SK-N-SH treated with all-trans-retinoic acid at 6 μM for 48 hours (cell line): ENCODE data around the gene KLF9.

Source experiments
- ATAC-seq: fragments of 200-7000 bp; cut with Tn5 transposase; 3 replicates; pipeline ENCODE4 v1.9.1; 2020; ENCODE audit warnings: mild to moderate bottlenecking, moderate library complexity
- ARNTL ChIP-seq: fragments of 450-650 bp; formaldehyde crosslinking; IDR thresholded peaks from 2 replicates; pipeline ENCODE4 v1.5.0; 2020; ENCODE audit warnings: low read depth, mild to moderate bottlenecking, moderate library complexity, borderline replicate concordance
- BACH2 ChIP-seq: fragments of 250-450 bp; sonication (Bioruptor Pico); IDR thresholded peaks from 2 replicates; pipeline ENCODE4 v1.9.0; 2021; ENCODE audit warnings: mild to moderate bottlenecking, borderline replicate concordance
- CSDC2 ChIP-seq: fragments of 250-450 bp; sonication (Bioruptor Pico); IDR thresholded peaks from 2 replicates; pipeline ENCODE4 v1.5.0; 2020; ENCODE audit warnings: mild to moderate bottlenecking, moderate library complexity
- GLIS3 ChIP-seq: fragments of 250-450 bp; sonication (Bioruptor Pico); IDR thresholded peaks from 2 replicates; pipeline ENCODE4 v1.5.0; 2020; ENCODE audit warnings: mild to moderate bottlenecking, moderate library complexity
- ISL1 ChIP-seq: fragments of 250-450 bp; sonication (Bioruptor Pico); IDR thresholded peaks from 2 replicates; pipeline ENCODE4 v2.1.2; 2022; ENCODE audit warnings: mild to moderate bottlenecking, moderate library complexity
- PPARA ChIP-seq: fragments of 250-450 bp; sonication (Bioruptor Pico); IDR thresholded peaks from 2 replicates; pipeline ENCODE4 v1.5.0; 2020; ENCODE audit warnings: mild to moderate bottlenecking, borderline replicate concordance
- RARB ChIP-seq: fragments of 250-450 bp; sonication (Bioruptor Pico); IDR thresholded peaks from 2 replicates; pipeline ENCODE4 v1.8.0; 2021; ENCODE audit warnings: mild to moderate bottlenecking, moderate library complexity
- SNAI2 ChIP-seq: fragments of 250-450 bp; sonication (Bioruptor Pico); IDR thresholded peaks from 2 replicates; pipeline ENCODE4 v1.5.0; 2020; ENCODE audit warnings: mild to moderate bottlenecking, moderate library complexity
- TOX ChIP-seq: fragments of 250-450 bp; sonication (Bioruptor Pico); IDR thresholded peaks from 2 replicates; pipeline ENCODE4 v1.8.0; 2021; ENCODE audit warnings: mild to moderate bottlenecking, moderate library complexity, borderline replicate concordance
- ZC3H10 ChIP-seq: fragments of 250-450 bp; sonication (Bioruptor Pico); IDR thresholded peaks from 2 replicates; pipeline ENCODE4 v1.5.1; 2021; ENCODE audit warnings: mild to moderate bottlenecking, moderate library complexity
- ZFP3 ChIP-seq: fragments of 250-450 bp; sonication (Bioruptor Pico); IDR thresholded peaks from 2 replicates; pipeline ENCODE4 v1.5.0; 2020; ENCODE audit warnings: mild to moderate bottlenecking, moderate library complexity
- ZFP30 ChIP-seq: fragments of 450-650 bp; formaldehyde crosslinking; IDR thresholded peaks from 2 replicates; pipeline ENCODE4 v1.5.0; 2022; ENCODE audit warnings: mild to moderate bottlenecking, moderate library complexity
- ZNF565 ChIP-seq: fragments of 450-650 bp; formaldehyde crosslinking; conservative IDR thresholded peaks from 2 replicates; pipeline ENCODE4 v1.5.0; 2020; ENCODE audit warnings: low read depth, mild to moderate bottlenecking, moderate library complexity
- ZNF8 ChIP-seq: fragments of 450-650 bp; formaldehyde crosslinking; IDR thresholded peaks from 2 replicates; pipeline ENCODE4 v1.5.0; 2020; ENCODE audit warnings: mild to moderate bottlenecking, moderate library complexity
- TF ChIP-seq, protein P1 (sequence below): fragments of 250-450 bp; sonication (Bioruptor Pico); IDR thresholded peaks from 2 replicates; pipeline ENCODE4 v1.8.0; 2020; ENCODE audit warnings: mild to moderate bottlenecking, moderate library complexity, borderline replicate concordance
- TF ChIP-seq, protein P2 (sequence below): fragments of 250-450 bp; sonication (Bioruptor Pico); IDR thresholded peaks from 2 replicates; pipeline ENCODE4 v1.5.1; 2020; ENCODE audit warnings: low read depth, mild to moderate bottlenecking, moderate library complexity
- TF ChIP-seq, protein P3 (sequence below): fragments of 250-450 bp; sonication (Bioruptor Pico); IDR thresholded peaks from 2 replicates; pipeline ENCODE4 v1.8.0; 2021; ENCODE audit warnings: low read depth, mild to moderate bottlenecking, moderate library complexity, borderline replicate concordance
- TF ChIP-seq, protein P4 (sequence below): fragments of 250-450 bp; sonication (Bioruptor Pico); IDR thresholded peaks from 2 replicates; pipeline ENCODE4 v1.5.0; 2020; ENCODE audit warnings: mild to moderate bottlenecking, moderate library complexity
- TF ChIP-seq, protein P5 (sequence below): fragments of 250-450 bp; sonication (Bioruptor Pico); IDR thresholded peaks from 2 replicates; pipeline ENCODE4 v1.5.1; 2021; ENCODE audit warnings: mild to moderate bottlenecking, moderate library complexity

The KLF9 gene

DNA sequence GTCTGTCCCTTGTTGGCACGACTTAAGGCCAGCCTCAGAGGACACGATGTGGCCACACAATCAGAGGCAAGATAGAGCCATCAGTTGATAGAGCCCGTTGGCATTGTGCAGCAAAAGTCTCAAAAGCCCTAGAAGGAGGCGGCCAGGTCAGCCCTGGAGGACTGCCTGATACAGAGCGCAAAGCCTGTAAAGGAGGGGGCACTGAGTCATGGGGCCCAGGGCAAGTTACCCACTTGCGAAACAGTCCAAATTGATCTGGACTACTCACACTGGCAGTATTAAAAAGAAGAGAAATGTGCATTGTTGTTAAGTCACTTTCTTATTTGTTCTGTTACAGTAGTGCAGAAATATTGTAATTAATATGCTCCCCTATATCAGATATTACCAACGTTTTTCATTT, 51.5 kb downstream of the KLF9 start:
- no peak for ATAC-seq
- TF ChIP-seq, protein P1, sequence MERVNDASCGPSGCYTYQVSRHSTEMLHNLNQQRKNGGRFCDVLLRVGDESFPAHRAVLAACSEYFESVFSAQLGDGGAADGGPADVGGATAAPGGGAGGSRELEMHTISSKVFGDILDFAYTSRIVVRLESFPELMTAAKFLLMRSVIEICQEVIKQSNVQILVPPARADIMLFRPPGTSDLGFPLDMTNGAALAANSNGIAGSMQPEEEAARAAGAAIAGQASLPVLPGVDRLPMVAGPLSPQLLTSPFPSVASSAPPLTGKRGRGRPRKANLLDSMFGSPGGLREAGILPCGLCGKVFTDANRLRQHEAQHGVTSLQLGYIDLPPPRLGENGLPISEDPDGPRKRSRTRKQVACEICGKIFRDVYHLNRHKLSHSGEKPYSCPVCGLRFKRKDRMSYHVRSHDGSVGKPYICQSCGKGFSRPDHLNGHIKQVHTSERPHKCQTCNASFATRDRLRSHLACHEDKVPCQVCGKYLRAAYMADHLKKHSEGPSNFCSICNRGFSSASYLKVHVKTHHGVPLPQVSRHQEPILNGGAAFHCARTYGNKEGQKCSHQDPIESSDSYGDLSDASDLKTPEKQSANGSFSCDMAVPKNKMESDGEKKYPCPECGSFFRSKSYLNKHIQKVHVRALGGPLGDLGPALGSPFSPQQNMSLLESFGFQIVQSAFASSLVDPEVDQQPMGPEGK: no peak
- TF ChIP-seq ISL1 (CRISPR knock-in tag) (no peak), GLIS3 (CRISPR knock-in tag) (no peak), SNAI2 (CRISPR knock-in tag) (no peak), RARB (CRISPR knock-in tag) (no peak)
- TF ChIP-seq, protein P2, sequence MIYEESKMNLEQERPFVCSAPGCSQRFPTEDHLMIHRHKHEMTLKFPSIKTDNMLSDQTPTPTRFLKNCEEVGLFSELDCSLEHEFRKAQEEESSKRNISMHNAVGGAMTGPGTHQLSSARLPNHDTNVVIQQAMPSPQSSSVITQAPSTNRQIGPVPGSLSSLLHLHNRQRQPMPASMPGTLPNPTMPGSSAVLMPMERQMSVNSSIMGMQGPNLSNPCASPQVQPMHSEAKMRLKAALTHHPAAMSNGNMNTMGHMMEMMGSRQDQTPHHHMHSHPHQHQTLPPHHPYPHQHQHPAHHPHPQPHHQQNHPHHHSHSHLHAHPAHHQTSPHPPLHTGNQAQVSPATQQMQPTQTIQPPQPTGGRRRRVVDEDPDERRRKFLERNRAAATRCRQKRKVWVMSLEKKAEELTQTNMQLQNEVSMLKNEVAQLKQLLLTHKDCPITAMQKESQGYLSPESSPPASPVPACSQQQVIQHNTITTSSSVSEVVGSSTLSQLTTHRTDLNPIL: no peak

DNA sequence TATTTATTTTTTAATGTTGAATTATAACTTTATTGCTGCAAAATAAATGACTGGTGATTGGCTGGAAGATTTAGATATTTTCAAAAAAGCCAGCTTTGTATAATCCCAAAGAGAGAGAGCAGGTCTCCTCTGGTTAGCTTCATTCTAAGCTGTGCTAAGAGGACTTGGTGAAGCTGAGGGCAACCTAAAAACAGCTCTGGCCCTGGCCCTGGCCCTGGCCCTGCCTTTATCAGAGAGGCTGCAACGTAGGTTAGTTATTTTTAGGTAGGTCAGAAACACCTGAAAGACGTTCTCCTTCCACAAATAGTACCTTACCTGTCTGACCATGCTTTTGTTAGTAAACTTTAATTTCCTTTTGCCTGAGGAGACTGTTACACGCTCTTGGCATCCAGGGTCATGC, 58.7 kb downstream of the KLF9 start:
- ATAC-seq: no peak
- TF ChIP-seq BACH2 (CRISPR knock-in tag) (no peak), ZFP30 (no peak), RARB (CRISPR knock-in tag) (no peak), ARNTL (CRISPR knock-in tag) (no peak), PPARA (CRISPR knock-in tag) (no peak), ZC3H10 (CRISPR knock-in tag) (no peak)
- TF ChIP-seq, protein P1: no peak

DNA sequence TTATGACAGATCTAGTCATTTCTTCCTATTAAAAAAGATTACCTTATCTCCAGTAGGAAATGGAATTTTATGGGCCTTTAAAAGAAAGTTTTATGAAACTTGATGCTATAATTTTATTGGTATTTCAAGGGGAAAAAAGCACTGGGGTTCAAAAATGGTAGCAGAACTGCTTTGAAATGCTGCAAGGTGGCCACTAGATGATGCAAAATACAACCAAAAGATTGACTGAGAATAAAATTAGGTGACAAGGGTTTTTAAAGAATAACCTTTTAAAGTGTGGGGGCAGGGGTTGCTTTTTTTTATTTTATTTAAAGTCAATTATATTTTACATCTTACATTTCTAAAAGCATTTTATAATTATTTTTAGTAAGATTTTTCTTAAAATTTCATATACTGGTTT, 61.7 kb downstream of the KLF9 start:
- ATAC-seq: no peak
- no peak for TF ChIP-seq ZNF565 (CRISPR knock-in tag)
- TF ChIP-seq BACH2 (CRISPR knock-in tag): no peak
- TF ChIP-seq GLIS3 (CRISPR knock-in tag): no peak
- no peak for TF ChIP-seq ZC3H10 (CRISPR knock-in tag)
- TF ChIP-seq, protein P3, sequence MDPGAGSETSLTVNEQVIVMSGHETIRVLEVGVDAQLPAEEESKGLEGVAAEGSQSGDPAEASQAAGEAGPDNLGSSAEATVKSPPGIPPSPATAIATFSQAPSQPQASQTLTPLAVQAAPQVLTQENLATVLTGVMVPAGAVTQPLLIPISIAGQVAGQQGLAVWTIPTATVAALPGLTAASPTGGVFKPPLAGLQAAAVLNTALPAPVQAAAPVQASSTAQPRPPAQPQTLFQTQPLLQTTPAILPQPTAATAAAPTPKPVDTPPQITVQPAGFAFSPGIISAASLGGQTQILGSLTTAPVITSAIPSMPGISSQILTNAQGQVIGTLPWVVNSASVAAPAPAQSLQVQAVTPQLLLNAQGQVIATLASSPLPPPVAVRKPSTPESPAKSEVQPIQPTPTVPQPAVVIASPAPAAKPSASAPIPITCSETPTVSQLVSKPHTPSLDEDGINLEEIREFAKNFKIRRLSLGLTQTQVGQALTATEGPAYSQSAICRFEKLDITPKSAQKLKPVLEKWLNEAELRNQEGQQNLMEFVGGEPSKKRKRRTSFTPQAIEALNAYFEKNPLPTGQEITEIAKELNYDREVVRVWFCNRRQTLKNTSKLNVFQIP (CRISPR knock-in tag): no peak
- TF ChIP-seq ZNF8 (CRISPR knock-in tag): no peak
- no peak for TF ChIP-seq PPARA (CRISPR knock-in tag)

DNA sequence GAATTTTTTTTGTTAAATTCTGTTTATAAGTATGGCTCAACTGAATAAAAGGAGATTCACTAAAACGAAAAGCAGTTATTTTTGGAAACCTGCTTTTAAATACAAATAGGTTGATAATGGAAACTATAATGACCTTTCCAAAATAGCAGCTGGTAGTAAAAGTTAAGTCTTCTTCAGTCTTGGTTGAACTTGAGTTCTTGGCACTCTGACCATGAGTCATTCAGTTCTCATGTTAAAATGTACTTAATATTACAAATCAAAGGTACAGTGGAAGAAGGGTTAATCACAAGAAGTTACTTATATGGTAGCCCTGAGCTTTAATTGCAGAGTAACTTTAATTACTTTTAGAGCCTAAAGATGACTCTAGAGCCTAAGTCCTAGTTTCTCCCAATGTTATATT, 62.1 kb downstream of the KLF9 start:
- no peak for ATAC-seq
- no peak for TF ChIP-seq GLIS3 (CRISPR knock-in tag)
- TF ChIP-seq, protein P2: no peak
- TF ChIP-seq ZFP3: no peak
- TF ChIP-seq, protein P4, sequence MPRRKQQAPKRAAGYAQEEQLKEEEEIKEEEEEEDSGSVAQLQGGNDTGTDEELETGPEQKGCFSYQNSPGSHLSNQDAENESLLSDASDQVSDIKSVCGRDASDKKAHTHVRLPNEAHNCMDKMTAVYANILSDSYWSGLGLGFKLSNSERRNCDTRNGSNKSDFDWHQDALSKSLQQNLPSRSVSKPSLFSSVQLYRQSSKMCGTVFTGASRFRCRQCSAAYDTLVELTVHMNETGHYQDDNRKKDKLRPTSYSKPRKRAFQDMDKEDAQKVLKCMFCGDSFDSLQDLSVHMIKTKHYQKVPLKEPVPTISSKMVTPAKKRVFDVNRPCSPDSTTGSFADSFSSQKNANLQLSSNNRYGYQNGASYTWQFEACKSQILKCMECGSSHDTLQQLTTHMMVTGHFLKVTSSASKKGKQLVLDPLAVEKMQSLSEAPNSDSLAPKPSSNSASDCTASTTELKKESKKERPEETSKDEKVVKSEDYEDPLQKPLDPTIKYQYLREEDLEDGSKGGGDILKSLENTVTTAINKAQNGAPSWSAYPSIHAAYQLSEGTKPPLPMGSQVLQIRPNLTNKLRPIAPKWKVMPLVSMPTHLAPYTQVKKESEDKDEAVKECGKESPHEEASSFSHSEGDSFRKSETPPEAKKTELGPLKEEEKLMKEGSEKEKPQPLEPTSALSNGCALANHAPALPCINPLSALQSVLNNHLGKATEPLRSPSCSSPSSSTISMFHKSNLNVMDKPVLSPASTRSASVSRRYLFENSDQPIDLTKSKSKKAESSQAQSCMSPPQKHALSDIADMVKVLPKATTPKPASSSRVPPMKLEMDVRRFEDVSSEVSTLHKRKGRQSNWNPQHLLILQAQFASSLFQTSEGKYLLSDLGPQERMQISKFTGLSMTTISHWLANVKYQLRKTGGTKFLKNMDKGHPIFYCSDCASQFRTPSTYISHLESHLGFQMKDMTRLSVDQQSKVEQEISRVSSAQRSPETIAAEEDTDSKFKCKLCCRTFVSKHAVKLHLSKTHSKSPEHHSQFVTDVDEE (CRISPR knock-in tag): no peak
- no peak for TF ChIP-seq RARB (CRISPR knock-in tag)
- no peak for TF ChIP-seq ZC3H10 (CRISPR knock-in tag)
- no peak for TF ChIP-seq ZNF565 (CRISPR knock-in tag)
- TF ChIP-seq, protein P5, sequence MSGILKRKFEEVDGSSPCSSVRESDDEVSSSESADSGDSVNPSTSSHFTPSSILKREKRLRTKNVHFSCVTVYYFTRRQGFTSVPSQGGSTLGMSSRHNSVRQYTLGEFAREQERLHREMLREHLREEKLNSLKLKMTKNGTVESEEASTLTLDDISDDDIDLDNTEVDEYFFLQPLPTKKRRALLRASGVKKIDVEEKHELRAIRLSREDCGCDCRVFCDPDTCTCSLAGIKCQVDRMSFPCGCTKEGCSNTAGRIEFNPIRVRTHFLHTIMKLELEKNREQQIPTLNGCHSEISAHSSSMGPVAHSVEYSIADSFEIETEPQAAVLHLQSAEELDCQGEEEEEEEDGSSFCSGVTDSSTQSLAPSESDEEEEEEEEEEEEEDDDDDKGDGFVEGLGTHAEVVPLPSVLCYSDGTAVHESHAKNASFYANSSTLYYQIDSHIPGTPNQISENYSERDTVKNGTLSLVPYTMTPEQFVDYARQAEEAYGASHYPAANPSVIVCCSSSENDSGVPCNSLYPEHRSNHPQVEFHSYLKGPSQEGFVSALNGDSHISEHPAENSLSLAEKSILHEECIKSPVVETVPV: no peak
- TF ChIP-seq TOX (CRISPR knock-in tag): no peak
- TF ChIP-seq, protein P3 (CRISPR knock-in tag): no peak
- no peak for TF ChIP-seq CSDC2 (CRISPR knock-in tag)
